IPS DF 19.7 (cell line): ENCODE data around the gene GAN.
"Not testable (repeated sequence)": the region's sequence is repeated elsewhere in the genome, so short reads cannot be mapped to it uniquely, and the experiment has no call there.

Source experiments
- DNase-seq: peaks from one replicate; pipeline ENCODE4 v3.0.0-alpha.2; 2013; ENCODE audit warnings: low read depth, low spot score

The GAN gene

GRCh38 chr16:81399909-81400308 lies 85.1 kb downstream of the GAN start:
- no peak for DNase-seq

DNA sequence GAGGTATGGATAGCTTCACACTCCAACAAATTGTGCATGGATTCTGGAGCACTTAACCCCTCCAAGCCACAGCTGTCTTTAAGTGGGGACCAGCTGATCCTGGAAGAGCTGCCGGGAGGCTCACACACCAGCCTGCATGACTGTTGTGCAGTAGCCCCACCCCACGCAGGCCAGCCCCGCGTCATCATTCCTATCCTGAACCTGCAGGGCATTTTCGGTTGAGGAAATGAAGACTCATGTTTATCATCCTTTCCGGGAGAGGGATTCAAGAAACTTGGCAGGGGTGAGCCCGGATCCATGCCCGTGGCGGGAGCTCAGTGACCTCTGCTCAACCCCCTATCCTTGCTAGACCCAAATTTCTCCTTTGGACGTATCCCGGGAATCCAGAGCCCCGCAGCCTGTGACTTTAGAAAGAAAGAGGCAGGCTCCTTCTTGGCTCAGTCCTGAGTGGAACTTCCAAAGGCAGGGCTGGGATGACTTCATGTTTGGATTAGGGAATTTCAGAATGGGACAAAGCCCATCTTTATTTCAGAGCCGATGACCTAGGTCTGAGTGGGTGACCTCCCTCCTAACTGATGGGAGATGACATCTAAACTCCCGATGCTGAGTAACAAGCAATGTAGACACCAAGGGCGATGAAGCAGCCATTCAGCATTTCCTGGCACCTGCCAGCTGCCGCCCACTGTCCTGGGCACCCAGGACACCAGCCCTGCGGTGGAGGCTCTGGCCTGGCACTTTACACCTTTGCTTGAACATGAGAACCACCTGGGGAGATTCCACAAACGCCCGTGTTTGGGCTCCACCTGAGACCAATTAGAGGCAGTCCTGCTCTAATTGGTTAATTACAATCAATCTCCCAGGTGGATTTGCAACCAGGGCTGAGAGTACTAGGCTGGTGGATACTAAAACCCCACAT lies 86.5 kb downstream of the GAN start:
- no peak for DNase-seq

GRCh38 chr16:81403208-81403600 lies 88.4 kb downstream of the GAN start:
- no peak for DNase-seq

DNA sequence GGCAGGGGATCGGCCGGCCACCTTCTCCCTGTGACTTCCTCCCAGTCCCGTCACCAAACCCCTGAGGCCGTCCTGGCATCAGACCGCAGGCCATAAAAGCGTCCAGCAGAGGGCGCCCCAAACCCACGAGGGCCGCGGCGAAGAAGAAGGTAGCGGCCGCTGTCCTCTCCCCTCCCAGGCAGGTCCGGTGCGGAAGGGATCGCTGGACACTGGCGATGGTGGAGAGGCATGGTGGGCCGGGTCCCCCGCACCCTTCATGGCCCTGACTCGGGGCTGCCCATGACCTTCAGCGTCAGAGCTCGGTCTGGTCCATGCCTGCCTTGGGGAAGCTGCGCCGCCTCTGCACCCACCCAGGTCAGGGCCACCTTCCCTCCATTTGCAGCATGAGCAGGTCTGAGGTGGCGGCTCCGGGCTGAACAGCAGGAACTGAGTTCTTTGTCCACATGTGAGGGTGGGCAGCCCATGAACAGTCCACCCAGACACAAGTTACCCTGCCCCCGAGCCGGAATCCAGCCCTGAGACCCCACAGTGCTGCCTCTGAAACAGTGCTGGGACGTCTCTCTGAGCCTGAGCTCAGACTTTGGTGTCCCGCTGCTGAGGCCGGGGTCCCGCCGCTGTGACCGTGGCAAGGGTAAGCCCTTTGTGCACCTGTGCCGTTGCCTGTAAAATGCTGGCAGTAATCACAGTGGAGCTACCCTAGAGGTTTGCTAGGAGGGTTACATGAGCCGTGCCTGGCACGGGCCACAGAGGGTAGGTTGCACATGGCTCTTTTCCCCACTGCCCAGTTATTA lies 89.0 kb downstream of the GAN start:
- DNase-seq = no peak

GRCh38 chr16:81405002-81405401 lies 90.2 kb downstream of the GAN start:
- not testable (repeated sequence) for DNase-seq

GRCh38 chr16:81405702-81406113 lies 90.9 kb downstream of the GAN start:
- no peak for DNase-seq

DNA sequence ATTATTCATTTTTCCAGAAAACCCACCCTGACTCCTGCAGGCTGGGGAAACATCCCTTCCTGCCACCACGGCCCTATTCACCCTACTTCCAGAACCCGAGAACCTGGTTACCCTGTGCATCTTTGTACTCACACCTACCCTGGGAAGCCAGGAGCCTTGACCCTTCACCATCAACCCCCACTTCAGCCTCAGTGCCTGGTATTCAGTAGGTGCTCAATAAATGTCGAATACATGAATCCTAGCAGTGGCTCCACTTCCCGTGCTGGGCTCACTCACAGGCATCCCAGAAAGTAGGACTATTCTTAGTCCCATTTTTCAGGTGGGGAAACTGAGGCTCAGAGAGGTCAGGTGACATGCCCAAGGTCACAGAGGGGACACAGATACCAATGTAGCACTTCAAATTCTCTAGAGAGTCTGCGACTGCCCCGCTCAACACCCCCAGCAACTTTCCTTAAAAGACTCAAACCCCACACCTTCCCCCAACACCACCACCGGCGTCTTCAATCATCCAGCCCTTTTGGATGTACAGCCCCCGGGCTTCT lies 93.7 kb downstream of the GAN start:
- DNase-seq = no peak

DNA sequence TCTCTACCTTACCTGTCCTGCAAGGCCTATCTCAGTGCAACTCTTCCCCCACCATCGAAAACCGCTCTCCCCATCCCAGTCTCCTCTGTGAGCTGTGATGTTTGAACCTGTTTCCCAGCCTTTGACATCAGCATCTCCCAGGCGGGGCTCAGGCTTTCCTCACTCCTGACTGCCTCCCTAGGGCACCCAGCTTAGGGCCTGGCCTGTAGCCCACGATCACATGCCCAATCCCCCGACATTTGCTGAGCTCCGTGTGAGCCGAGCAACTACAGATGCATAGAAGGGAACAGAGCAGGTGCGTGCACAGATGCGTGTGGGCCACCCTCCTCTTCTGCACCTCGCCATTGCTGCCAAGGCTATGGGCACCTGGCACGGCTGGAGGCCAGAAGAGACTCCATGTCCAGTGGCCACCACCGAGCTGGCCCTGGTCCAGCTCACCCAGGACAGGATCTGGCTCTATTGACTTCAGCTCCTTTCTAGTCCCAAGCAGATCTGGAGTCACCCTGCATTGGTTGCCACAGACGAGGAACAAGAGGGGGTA lies 94.3 kb downstream of the GAN start:
- no peak for DNase-seq

GRCh38 chr16:81410643-81411293 lies 96.0 kb downstream of the GAN start:
- DNase-seq = no peak

DNA sequence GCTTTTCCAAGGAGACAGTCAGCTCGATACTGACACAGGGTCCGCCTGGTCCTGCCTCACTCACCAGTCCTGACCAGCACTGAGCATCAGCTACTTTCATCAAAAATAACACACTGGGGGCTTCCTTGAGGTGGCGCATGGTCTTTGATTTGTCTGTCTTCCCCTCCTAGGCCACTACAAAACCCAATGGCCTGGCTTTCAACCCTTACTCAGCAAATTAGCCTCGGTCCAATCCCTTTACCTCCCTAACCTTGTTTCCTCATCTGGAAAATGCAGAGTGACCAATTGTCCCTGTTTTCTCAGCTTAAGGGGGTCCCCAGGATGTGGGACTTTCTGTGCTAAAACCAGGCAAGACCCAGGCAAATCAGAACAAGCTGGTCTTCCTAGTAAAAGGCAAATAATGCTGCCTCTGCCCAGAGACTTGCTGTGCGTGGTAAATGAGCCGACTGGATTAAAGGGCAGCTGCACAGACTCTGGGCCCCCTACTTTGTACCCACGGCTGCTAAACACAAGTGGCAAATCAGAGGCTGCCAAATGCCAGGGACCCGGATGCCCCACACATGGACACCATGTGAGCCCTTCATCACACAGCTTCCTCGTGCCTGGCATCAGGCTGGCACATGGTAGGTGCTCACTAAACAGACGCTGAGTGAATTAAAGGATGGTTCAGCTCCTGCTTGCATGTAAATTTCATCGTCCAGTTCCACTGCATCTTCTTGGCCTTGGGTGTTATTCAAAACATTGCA lies 98.7 kb downstream of the GAN start:
- no peak for DNase-seq

DNA sequence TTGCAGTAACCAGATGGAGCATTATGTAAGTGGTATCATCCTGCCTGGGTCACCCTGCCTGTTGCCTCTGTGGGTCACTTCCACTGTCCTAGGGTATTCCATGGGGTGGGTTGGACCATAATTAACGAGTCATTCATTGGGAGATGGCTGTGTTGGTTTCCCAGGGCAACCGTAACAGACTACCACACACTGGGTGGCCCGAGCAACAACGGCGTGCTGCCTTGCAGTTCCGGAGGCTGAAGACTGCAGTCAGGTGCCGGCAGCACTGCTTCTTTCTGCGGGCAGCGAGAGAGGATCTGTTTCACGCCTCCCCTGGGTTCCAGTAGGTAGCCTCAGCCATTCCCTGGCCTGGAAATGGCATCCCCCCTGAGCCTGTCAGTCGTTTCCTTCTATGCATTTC lies 101.0 kb downstream of the GAN start:
- DNase-seq = no peak

- DNase-seq = no peak
Measured at GRCh38 chr16:81416749-81417148, 102.0 kb downstream of the GAN start.

DNA sequence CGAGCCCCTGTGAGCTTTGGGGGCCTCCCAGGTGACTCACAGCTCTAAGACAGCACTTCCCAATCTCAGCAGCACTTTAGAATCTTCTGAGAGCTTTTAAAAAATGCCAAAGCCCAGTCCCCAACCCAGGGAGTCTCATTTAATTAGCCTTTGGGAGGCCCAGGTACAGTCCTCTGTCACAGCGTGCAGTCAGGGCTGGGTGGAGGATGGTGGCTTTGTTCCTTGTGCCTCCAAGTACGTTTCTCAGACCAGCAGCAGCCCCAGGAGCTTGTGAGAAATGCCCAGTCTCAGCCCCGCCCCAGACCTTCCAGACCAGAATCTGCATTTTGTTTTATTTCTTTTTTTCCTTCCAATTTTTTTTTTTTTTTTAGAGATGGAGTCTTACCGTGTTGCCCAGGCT lies 102.4 kb downstream of the GAN start:
- no peak for DNase-seq

GRCh38 chr16:81419806-81420205 lies 105.0 kb downstream of the GAN start:
- no peak for DNase-seq

DNA sequence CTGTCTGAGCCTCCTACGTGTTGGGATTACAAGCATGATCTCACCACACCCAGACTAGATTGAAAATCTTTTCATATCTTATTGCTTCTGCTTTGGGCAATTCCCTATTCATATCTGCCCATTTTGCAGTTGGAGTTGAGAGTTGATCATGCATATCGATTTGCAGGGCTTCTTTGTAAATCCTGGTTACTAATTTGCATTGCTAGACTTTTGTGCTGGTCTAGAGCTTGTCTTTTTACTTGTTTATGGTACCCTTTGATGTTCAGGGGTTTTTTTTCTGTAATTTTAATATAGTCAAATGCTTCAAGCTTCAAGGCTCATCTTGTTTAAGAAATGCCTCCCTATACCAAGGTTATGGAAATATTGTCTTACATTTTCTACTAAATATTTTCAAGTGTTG lies 106.4 kb downstream of the GAN start:
- no peak for DNase-seq

- no peak for DNase-seq
Measured at GRCh38 chr16:81421536-81421935, 106.8 kb downstream of the GAN start.

- DNase-seq = not testable (repeated sequence)
Measured at GRCh38 chr16:81422153-81422552, 107.4 kb downstream of the GAN start.

- DNase-seq = no peak
Measured at GRCh38 chr16:81424771-81425170, 110.0 kb downstream of the GAN start.

DNA sequence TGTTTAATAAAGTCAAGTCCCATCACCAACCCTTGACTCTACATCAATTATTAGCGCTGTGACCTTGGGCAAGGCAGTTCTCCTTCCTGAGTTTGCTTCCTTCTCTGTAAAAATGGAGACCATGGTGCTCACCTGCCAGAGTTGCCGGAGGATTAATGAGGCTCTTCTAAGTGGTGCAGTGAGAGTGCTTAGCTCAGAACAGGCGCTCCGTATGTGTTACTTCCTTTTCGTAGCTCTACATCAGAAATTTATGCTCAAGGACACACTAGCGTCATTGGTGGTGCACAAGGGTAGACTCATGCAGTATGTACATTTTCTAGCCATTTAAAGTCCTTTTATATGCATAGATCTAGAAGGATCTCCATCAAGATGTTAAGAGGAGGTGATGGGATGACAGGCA lies 112.5 kb downstream of the GAN start:
- DNase-seq = no peak

DNA sequence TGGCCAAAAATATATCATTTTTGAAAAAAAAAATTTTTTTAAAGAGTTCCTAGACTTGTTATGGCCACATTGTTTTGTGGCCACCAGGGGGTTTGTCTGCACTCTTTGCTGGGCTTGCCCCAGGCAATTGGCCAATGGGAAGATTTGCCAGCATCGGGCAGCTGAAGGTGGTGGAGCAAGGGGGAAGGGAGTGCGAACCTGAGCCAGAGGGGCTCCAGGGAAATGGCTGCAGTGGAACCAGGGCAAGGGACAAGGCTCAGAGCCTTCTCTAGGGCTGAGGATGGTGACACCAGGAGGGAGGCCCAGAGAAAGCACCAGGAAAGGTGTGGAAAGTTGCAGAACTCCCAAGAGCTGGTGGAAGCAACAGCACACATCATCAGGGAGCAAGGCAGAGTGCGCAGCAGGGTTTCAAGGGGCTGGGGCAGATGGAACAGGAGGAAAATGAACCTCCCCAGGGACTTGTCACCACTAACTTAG lies 114.3 kb downstream of the GAN start:
- DNase-seq = no peak
